Hepatocyte (in vitro differentiated cells): ENCODE results near the gene WDR59.

Experiments used
- CTCF ChIP-seq: fragments of 200-600 bp; sonication (generic); IDR thresholded peaks from 2 replicates; pipeline ENCODE4 v1.5.1; 2016; ENCODE audit warnings: antibody characterized with exemption, mild to moderate bottlenecking; ENCODE audit not compliant: poor library complexity
- EZH2 ChIP-seq: fragments of 200-600 bp; sonication (generic); IDR thresholded peaks from 2 replicates; pipeline ENCODE4 v1.6.1; 2016; ENCODE audit warnings: antibody characterized with exemption, mild to moderate bottlenecking, borderline replicate concordance
- EZH2phosphoT487 ChIP-seq: fragments of 200-600 bp; sonication (generic); IDR thresholded peaks from one replicate; pipeline ENCODE4 v1.6.1; 2018; ENCODE audit warnings: antibody characterized with exemption, mild to moderate bottlenecking, low read depth, moderate library complexity; ENCODE audit not compliant: unreplicated experiment, severe bottlenecking

DNA sequence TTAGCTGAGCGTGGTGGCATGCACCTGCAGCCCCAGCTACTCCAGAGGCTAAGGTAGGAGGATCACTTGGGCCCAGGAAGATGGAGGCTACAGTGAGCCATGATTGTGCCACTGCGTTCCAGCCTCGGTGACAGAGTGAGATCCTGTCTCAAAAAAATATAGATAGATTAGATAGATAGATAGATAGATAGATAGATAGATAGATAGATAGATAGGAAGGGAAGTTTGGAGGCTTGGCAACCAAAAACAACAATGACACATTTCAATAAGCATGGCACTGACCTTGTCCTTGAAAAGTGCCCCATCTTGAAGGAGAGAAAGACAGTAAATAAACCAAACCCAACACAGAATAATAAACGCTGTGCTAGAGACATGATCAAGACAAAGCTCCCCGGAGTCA, 152.7 kb downstream of the WDR59 start:
- TF ChIP-seq CTCF = no peak
- no peak for TF ChIP-seq EZH2phosphoT487
- TF ChIP-seq EZH2 = no peak
